Epithelial cell of esophagus (primary cell): ENCODE measurements around the gene HIVEP1.

ENCODE experiments used
- DNase-seq: peaks from one replicate; pipeline ENCODE4 v3.0.0; 2010; ENCODE audit warnings: low read depth
- H3K4me3 ChIP-seq: 2 replicates; pipeline ENCODE4 v1.5.1; 2011; ENCODE audit warnings: mild to moderate bottlenecking, low read length, control low read depth
- TF ChIP-seq, protein P1 (sequence below): IDR thresholded peaks from 2 replicates; pipeline ENCODE4 v1.5.1; 2011; ENCODE audit warnings: low read depth, mild to moderate bottlenecking, low read length, control low read depth, inconsistent platforms; ENCODE audit not compliant: insufficient read depth; ENCODE audit errors: missing control alignments

The HIVEP1 gene

DNA sequence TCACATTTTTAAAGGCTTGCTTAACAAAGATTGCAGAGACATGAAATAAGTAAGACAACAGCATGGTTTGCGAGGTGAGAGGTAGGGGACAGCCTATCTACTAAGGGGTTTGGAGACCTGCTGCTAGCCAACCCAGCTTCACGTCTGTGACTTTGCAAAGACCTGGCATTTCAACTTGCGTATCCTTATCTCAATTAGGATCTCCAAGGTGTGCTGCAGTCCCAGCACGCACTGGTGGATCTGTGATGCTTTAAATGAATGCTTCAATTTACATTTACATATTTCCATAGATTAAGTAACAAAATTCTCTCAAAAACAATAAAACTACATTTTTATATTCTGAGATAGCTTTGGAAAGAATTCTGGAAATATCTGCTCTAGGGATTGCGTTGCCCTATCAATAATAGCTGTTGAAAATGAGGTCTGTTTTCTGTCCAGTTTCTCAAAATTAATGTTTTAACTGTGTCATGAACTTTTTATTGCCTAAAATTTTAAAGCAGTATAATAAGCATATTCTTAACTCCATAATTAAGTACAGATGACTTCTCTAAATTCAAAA lies 153.7 kb downstream of the HIVEP1 start:
- TF ChIP-seq, protein P1, sequence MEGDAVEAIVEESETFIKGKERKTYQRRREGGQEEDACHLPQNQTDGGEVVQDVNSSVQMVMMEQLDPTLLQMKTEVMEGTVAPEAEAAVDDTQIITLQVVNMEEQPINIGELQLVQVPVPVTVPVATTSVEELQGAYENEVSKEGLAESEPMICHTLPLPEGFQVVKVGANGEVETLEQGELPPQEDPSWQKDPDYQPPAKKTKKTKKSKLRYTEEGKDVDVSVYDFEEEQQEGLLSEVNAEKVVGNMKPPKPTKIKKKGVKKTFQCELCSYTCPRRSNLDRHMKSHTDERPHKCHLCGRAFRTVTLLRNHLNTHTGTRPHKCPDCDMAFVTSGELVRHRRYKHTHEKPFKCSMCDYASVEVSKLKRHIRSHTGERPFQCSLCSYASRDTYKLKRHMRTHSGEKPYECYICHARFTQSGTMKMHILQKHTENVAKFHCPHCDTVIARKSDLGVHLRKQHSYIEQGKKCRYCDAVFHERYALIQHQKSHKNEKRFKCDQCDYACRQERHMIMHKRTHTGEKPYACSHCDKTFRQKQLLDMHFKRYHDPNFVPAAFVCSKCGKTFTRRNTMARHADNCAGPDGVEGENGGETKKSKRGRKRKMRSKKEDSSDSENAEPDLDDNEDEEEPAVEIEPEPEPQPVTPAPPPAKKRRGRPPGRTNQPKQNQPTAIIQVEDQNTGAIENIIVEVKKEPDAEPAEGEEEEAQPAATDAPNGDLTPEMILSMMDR, result no peak
- H3K4me3 ChIP-seq, result no peak overlapping the region
- no peak for DNase-seq

DNA sequence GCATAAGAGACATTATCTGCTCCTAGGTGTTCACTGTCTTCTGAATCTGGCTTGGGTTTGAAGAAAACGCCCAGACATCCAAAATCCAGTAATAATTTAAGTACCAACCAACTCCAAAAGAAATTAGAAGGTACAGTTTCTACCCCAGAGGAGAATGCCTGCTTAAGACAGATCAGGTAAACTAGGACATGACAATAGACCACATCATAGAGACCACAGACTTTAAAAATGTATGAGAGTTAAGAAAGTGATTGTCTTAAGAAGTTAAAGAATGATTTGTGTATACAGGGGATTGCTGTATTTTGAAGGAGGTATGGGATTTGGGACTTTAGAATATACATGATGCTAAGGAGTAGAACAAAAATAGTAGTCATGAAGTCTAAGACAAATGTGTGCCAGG lies 157.3 kb downstream of the HIVEP1 start:
- no peak for DNase-seq
- TF ChIP-seq, protein P1, result no peak
- no peak overlapping the region for H3K4me3 ChIP-seq

DNA sequence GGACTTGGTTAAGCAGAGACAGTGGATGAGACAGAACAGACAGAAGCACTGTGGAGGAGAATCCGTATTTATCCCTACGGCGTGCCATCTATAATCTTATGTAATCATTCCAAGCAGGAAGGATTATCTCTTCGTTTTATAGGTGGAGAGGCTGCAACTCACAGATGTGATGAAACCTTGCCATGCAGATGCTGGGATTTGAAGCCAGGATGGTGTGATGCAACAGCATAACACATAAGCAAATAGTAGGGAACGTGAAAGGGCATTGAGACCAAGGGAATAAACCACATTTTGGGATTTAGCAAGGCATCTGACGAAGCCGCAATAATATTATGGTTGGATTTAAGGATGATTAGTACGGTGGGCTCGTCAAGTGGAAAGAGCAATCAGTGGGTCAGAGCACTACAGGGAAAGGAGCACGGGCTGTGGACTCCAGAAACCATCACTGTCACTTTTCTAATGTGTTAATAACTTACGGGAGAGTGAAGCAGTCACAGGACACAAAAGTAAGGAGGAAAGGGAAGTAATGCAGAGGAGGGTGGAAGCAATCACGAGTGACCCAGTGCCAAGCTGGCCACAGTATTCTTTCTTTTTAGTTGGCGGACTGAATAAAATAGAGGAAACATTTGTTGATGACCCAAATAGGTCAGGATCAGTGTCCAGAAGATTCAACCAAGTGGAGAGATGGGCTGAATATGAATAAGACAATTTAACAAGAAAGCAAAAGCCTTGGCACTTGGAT lies 158.4 kb downstream of the HIVEP1 start:
- DNase-seq, result peak; percentile 43
- TF ChIP-seq, protein P1, result no peak
- no peak overlapping the region for H3K4me3 ChIP-seq

DNA sequence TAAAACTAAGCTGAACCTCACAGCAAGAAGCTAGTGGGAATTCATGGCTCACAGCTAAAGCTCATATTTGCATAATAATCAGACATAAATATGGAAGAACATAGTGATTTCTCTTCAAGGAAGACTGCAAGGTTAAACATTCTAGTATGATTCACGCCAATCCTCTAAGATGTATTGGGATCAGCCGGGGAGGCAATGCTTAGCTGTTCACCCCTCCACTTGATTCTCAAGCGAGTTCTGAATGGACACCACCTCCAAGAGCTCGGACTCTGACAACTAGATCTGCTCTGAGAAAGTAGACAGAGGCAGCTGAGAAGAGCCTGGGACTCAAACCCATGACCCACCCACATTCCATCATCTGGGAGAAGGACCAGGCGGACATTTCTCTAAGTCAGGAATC lies 159.6 kb downstream of the HIVEP1 start:
- no peak for DNase-seq
- TF ChIP-seq, protein P1, result no peak

DNA sequence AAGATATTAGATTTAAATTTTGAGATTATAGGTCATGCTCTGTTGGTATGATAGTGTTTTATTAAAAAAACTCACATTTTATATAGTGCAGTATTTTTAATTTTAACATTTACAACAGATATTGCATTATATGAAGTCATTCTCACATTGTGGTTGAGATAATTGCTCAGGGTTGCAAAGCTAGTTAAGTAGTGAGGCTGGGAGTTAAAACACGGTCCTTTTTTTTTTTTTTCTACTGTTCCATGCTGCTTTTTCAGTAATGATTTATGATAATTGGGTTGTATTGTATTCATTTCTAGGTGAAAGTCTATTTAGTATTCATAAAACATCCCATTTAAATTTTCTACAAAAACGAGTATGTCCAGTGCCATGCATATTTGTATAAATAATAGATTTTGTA lies 160.5 kb downstream of the HIVEP1 start:
- no peak overlapping the region for H3K4me3 ChIP-seq
- TF ChIP-seq, protein P1, result no peak
- no peak for DNase-seq

More for the DNA sequence above, 159.6 kb downstream of the HIVEP1 start:
- no peak overlapping the region for H3K4me3 ChIP-seq

DNA sequence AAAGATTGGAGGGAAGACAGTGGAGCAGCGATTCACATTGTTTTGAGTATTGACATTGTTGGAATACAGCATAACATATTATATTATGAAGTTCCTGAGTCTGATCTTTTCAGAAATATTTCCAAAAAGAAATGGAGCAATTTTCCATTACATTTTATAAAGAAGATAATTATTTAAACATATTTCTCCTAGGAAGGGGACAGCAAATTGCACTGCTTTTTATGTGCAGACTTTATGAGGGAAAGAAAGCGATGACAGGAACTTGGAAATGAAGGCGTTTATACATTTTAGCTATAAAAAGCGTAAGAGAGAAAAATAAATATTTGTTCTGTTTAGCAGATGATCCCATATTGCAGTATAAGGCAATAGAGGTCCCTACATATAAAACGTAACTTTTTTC lies 161.1 kb downstream of the HIVEP1 start:
- DNase-seq, result no peak
- TF ChIP-seq, protein P1, result no peak
- no peak overlapping the region for H3K4me3 ChIP-seq

DNA sequence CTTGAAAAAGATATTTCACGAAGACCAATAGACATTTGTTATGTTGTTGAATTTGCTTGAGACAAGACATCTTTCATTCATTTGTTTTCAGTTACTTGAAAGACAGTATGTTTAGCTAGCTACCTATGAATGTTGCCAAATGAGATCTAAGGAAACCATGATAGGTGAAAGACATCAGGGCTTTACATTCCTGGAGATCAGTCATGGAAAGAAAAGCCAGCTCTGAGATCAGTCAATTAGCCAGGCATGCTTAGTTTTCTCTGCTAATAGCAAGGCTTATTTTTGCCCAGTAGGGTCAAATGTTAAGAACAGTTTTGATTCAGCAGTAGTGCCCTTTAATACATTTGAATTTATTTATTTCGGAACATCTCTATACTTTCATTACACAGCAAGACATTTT lies 161.5 kb downstream of the HIVEP1 start:
- TF ChIP-seq, protein P1, result no peak
- DNase-seq, result no peak
- H3K4me3 ChIP-seq, result no peak overlapping the region
